Neural cell (in vitro differentiated cells): Measurements from ENCODE around the gene GRIA1. TPM values are rescaled to one million over a fixed set of nuclear protein-coding genes. Genes with fewer than 3 reads are reported as not detected.

Source experiments
- H2AFZ ChIP-seq: fragments of 200-600, 300-800 bp; sonication (generic), shearing (Covaris generic); 2 replicates; pipeline ENCODE4 v1.6.0; 2014; ENCODE audit warnings: low read depth, mild to moderate bottlenecking, antibody characterized with exemption, low read length, moderate library complexity
- H3F3A ChIP-seq: fragments of 200-600 bp; shearing (Covaris generic); 2 replicates; pipeline ENCODE4 v1.6.1; 2016; ENCODE audit warnings: mild to moderate bottlenecking, moderate library complexity, mixed read lengths, antibody characterized with exemption, low read length; ENCODE audit not compliant: insufficient read depth, poor library complexity, severe bottlenecking
- H3K27ac ChIP-seq: fragments of 200-600, 300-800 bp; sonication (generic), shearing (Covaris generic); 2 replicates; pipeline ENCODE4 v1.5.1; 2014; ENCODE audit warnings: mild to moderate bottlenecking, low read length, moderate library complexity
- H3K27me3 ChIP-seq: fragments of 300-800, 200-600 bp; sonication (generic), shearing (Covaris generic); 2 replicates; pipeline ENCODE4 v1.6.0; 2014; ENCODE audit warnings: mild to moderate bottlenecking, low read depth, low read length, moderate library complexity; ENCODE audit not compliant: insufficient read depth
- H3K36me3 ChIP-seq: fragments of 300-800, 200-600 bp; sonication (generic), shearing (Covaris generic); 2 replicates; pipeline ENCODE4 v1.5.1; 2014; ENCODE audit warnings: mild to moderate bottlenecking, antibody characterized with exemption, low read length, moderate library complexity; ENCODE audit not compliant: insufficient read depth
- H3K4me2 ChIP-seq: fragments of 300-800, 200-600 bp; sonication (generic), shearing (Covaris generic); 2 replicates; pipeline ENCODE4 v1.6.0; 2014; ENCODE audit warnings: mild to moderate bottlenecking, low read length
- H3K4me3 ChIP-seq: fragments of 300-800, 200-600 bp; sonication (generic), shearing (Covaris generic); 2 replicates; pipeline ENCODE4 v1.5.1; 2014; ENCODE audit warnings: mild to moderate bottlenecking, low read length, moderate library complexity
- H3K79me2 ChIP-seq: fragments of 200-600 bp; shearing (Covaris generic); replicated peaks from 2 replicates; pipeline ENCODE4 v1.6.0; 2014; ENCODE audit warnings: mild to moderate bottlenecking, low read length, moderate library complexity; ENCODE audit not compliant: insufficient read depth
- H3K9ac ChIP-seq: fragments of 300-800, 200-600 bp; sonication (generic), shearing (Covaris generic); 2 replicates; pipeline ENCODE4 v1.6.1; 2016; ENCODE audit warnings: mild to moderate bottlenecking, low read length, mixed read lengths
- H3K9me2 ChIP-seq: fragments of 200-600 bp; shearing (Covaris generic); 2 replicates; pipeline ENCODE4 v1.6.1; 2016; ENCODE audit warnings: mild to moderate bottlenecking, low read length, mixed read lengths; ENCODE audit not compliant: insufficient read depth
- H3K9me3 ChIP-seq: fragments of 200-600, 300-800 bp; sonication (generic), shearing (Covaris generic); 2 replicates; pipeline ENCODE4 v1.6.1; 2016; ENCODE audit warnings: mild to moderate bottlenecking, mixed run types, low read length, moderate library complexity, mixed read lengths
- H4K20me1 ChIP-seq: fragments of 200-600 bp; shearing (Covaris generic); 2 replicates; pipeline ENCODE4 v1.6.1; 2016; ENCODE audit warnings: mild to moderate bottlenecking, mixed run types; ENCODE audit not compliant: insufficient read depth
- EP300 ChIP-seq: fragments of 450-650 bp; conservative IDR thresholded peaks from 2 replicates; pipeline ENCODE4 v1.6.1; 2014; ENCODE audit warnings: antibody characterized with exemption, mild to moderate bottlenecking, moderate library complexity; ENCODE audit not compliant: poor library complexity, severe bottlenecking
- EZH2 ChIP-seq: fragments of 200-600, 300-800 bp; shearing (Covaris generic), sonication (generic); IDR thresholded peaks from 2 replicates; pipeline ENCODE4 v1.6.1; 2014; ENCODE audit warnings: antibody characterized with exemption, low read length, borderline replicate concordance, mild to moderate bottlenecking; ENCODE audit not compliant: insufficient read depth, poor library complexity, severe bottlenecking
- MXI1 ChIP-seq: fragments of 450-650 bp; conservative IDR thresholded peaks from 2 replicates; pipeline ENCODE4 v1.6.1; 2014; ENCODE audit warnings: antibody characterized with exemption, mild to moderate bottlenecking; ENCODE audit not compliant: poor library complexity, severe bottlenecking
- POLR2AphosphoS5 ChIP-seq: IDR thresholded peaks from 2 replicates; pipeline ENCODE4 v1.6.1; 2012
- RAD21 ChIP-seq: fragments of 450-650 bp; conservative IDR thresholded peaks from 2 replicates; pipeline ENCODE4 v1.6.1; 2014; ENCODE audit warnings: antibody characterized with exemption, mild to moderate bottlenecking, moderate library complexity
- REST ChIP-seq: IDR thresholded peaks from 2 replicates; pipeline ENCODE4 v1.6.1; 2012; ENCODE audit warnings: borderline replicate concordance
- SMC3 ChIP-seq: fragments of 450-650 bp; conservative IDR thresholded peaks from 2 replicates; pipeline ENCODE4 v1.6.1; 2014; ENCODE audit warnings: antibody characterized with exemption, mild to moderate bottlenecking, moderate library complexity; ENCODE audit not compliant: poor library complexity
- TAF1 ChIP-seq: IDR thresholded peaks from 2 replicates; pipeline ENCODE4 v1.6.1; 2012; ENCODE audit warnings: low read depth
- polyA plus RNA-seq: library from polyadenylated mRNA; depleted of rRNA; stranded (reverse); fragments of >200 nt; gene quantifications from 2 replicates; pipeline ENCODE4 v1.2.3, GENCODE V29; 2014
- TF ChIP-seq, protein P1 (sequence below): fragments of 450-650 bp; IDR thresholded peaks from 2 replicates; pipeline ENCODE4 v1.5.1; 2014; ENCODE audit warnings: antibody characterized with exemption, mild to moderate bottlenecking, moderate library complexity; ENCODE audit not compliant: poor library complexity, severe bottlenecking

Gene GRIA1
- polyA plus RNA-seq, 1 donor from 2014 or later = 59.6 TPM

DNA sequence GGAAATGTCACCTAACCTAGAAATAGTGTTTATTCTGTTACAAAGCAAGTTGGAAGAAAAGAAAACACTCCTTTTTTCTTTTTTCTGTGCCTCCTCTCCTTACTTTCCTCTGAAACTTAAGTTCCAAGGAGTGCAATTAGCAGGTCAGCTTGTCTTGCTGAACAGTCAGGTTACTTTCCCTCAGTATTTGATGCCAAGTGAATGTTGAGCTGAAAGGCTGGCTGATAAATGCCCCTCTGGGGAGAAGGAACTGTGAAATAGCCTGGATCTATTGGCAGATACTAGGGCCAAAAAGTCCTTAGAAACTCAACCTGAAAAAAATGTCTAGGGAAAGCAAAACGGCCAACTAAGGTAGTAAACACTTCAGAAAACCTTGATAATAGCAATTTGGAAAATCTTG lies 43.6 kb downstream of the GRIA1 start:
- no peaks in the 10 kb centered on the region for H3K9me3 ChIP-seq
- H3K79me2 ChIP-seq = no peaks in the 10 kb centered on the region
- H2AFZ ChIP-seq = no peak overlapping the region
- H3K9me2 ChIP-seq = no peaks in the 10 kb centered on the region
- H3K36me3 ChIP-seq = no peaks in the 10 kb centered on the region
- no peak overlapping the region for H3K4me2 ChIP-seq
- no peak overlapping the region for H3K4me3 ChIP-seq
- H3K27ac ChIP-seq = no peak overlapping the region
- no peaks in the 10 kb centered on the region for H4K20me1 ChIP-seq
- no peaks in the 10 kb centered on the region for H3F3A ChIP-seq
- TF ChIP-seq REST (no peak), MXI1 (no peak), RAD21 (no peak), SMC3 (no peak), TAF1 (no peak), POLR2AphosphoS5 (no peak), EZH2 (no peak), EP300 (no peak)
- TF ChIP-seq, protein P1, sequence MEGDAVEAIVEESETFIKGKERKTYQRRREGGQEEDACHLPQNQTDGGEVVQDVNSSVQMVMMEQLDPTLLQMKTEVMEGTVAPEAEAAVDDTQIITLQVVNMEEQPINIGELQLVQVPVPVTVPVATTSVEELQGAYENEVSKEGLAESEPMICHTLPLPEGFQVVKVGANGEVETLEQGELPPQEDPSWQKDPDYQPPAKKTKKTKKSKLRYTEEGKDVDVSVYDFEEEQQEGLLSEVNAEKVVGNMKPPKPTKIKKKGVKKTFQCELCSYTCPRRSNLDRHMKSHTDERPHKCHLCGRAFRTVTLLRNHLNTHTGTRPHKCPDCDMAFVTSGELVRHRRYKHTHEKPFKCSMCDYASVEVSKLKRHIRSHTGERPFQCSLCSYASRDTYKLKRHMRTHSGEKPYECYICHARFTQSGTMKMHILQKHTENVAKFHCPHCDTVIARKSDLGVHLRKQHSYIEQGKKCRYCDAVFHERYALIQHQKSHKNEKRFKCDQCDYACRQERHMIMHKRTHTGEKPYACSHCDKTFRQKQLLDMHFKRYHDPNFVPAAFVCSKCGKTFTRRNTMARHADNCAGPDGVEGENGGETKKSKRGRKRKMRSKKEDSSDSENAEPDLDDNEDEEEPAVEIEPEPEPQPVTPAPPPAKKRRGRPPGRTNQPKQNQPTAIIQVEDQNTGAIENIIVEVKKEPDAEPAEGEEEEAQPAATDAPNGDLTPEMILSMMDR = no peak
- H3K9ac ChIP-seq = no peak overlapping the region
- H3K27me3 ChIP-seq = no peaks in the 10 kb centered on the region

- Histone ChIP-seq H4K20me1 (no peaks in the 10 kb centered on the region), H3K4me3 (no peak overlapping the region), H3K27me3 (no peaks in the 10 kb centered on the region), H3K36me3 (no peaks in the 10 kb centered on the region), H3K79me2 (no peaks in the 10 kb centered on the region), H3K9me3 (no peaks in the 10 kb centered on the region), H3K27ac (peak overlapping the region; percentile 5), H2AFZ (no peak overlapping the region), H3F3A (no peaks in the 10 kb centered on the region), H3K9ac (no peak overlapping the region), H3K4me2 (no peak overlapping the region), H3K9me2 (no peaks in the 10 kb centered on the region)
- TF ChIP-seq TAF1 (no peak), SMC3 (no peak), MXI1 (no peak), REST (no peak), POLR2AphosphoS5 (no peak), RAD21 (no peak), EZH2 (no peak), EP300 (no peak)
- TF ChIP-seq, protein P1 = no peak
These were observed 46.7 kb downstream of the GRIA1 start for GRCh38 chr5:153537207-153537606.
